ENCODE data around the gene VPS54. TPM values are rescaled to one million over a fixed set of nuclear protein-coding genes. Genes with fewer than 3 reads are reported as not detected.

Gene VPS54
- total RNA-seq, 3 donors from 2014 or later = 26.9 to 39.8 (median 36.7) TPM

DNA sequence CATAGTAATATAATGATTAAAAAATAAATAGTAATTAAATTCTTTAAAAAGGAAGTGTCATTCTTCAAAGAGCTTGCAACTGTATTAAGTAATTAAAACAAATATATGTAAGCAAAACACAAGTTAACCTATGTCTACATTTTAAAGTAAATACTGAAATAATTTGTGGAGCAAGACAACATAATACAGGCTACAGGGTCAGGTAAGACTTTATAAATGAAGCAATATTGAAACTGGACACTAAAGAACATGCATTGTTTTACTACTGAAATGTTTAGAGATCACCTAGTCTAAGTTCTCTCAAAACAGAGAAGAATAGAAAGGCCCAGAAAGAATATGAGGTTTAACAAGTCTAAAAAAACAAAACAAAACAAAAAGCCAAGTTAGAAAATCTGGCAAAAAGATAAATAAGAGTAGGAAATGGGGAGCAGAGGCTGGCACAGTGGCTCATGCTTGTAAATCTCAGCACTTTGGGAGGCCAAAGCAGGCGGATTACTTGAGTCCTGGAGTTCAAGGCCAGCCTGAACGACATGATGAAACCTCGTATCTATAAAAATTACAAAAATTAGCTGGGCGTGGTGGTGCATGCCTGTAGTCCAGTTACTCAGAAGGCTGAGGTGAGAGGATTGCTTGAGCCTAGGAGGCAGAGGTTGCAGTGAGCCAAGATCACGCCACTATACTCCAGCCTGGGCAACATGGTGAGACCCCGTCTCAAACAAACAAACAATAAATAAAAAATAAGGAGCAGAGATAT, 34.4 kb downstream of the VPS54 start:
- intact Hi-C loops (cut with DNase I; ENCODE audit: low total_unique reads) = no loop called here
- H3K27me3 ChIP-seq = no peaks in the 10 kb centered on the region
- H3K27ac ChIP-seq = no peak overlapping the region
- no peaks in the 10 kb centered on the region for H3K9me3 ChIP-seq
- no peaks in the 10 kb centered on the region for H3K4me1 ChIP-seq
- no peak overlapping the region for H3K4me3 ChIP-seq
- peaks cover 10% of the 10 kb centered on the region for H3K36me3 ChIP-seq
- TF ChIP-seq, protein P1, sequence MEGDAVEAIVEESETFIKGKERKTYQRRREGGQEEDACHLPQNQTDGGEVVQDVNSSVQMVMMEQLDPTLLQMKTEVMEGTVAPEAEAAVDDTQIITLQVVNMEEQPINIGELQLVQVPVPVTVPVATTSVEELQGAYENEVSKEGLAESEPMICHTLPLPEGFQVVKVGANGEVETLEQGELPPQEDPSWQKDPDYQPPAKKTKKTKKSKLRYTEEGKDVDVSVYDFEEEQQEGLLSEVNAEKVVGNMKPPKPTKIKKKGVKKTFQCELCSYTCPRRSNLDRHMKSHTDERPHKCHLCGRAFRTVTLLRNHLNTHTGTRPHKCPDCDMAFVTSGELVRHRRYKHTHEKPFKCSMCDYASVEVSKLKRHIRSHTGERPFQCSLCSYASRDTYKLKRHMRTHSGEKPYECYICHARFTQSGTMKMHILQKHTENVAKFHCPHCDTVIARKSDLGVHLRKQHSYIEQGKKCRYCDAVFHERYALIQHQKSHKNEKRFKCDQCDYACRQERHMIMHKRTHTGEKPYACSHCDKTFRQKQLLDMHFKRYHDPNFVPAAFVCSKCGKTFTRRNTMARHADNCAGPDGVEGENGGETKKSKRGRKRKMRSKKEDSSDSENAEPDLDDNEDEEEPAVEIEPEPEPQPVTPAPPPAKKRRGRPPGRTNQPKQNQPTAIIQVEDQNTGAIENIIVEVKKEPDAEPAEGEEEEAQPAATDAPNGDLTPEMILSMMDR (IDR thresholded peaks at IDR 0.05) = no peak
- no peak for TF ChIP-seq POLR2AphosphoS5 (IDR thresholded peaks at IDR 0.05)
- TF ChIP-seq POLR2A (IDR thresholded peaks at IDR 0.05) = no peak
- DNase-seq (ENCODE audit: low spot score in 2 of 2) = no peak

DNA sequence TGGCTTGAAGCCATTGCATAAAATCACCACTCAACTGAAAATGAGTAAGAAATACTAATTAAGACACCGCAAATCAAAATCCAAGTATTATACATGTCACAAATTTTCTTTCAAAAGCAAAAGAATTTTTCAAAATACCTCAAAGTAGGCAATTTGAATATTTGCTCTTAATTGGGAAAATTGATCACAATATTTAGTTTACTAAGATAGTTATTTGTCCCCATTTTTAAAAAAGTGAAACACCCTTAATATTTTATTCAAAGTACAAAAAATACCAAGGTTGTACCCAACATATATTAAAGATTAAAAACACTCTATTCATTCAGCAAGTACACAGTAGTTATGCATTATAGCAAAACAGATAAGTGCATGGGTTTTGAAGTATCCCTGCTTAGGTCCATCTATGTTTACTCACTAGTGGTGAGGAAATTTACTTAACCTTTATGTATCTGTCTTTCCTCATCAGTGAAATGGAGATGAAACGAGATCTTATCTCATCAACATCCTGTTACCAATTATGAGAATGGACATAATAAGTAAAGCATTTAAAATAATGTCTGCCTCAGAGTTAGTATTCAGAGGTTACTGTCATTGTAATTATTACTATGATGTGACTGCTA, 35.1 kb downstream of the VPS54 start:
- no peak for DNase-seq (ENCODE audit: low spot score in 2 of 2)
- Histone ChIP-seq H3K4me3 (no peak overlapping the region), H3K36me3 (peaks cover 13% of the 10 kb centered on the region), H3K27ac (no peak overlapping the region), H3K4me1 (no peaks in the 10 kb centered on the region), H3K27me3 (no peaks in the 10 kb centered on the region), H3K9me3 (no peaks in the 10 kb centered on the region)
- intact Hi-C loops (cut with DNase I; ENCODE audit: low total_unique reads) = no loop called here
- no peak for TF ChIP-seq POLR2AphosphoS5 (IDR thresholded peaks at IDR 0.05)
- TF ChIP-seq POLR2A (IDR thresholded peaks at IDR 0.05) = no peak
- TF ChIP-seq, protein P1 (IDR thresholded peaks at IDR 0.05) = no peak

DNA sequence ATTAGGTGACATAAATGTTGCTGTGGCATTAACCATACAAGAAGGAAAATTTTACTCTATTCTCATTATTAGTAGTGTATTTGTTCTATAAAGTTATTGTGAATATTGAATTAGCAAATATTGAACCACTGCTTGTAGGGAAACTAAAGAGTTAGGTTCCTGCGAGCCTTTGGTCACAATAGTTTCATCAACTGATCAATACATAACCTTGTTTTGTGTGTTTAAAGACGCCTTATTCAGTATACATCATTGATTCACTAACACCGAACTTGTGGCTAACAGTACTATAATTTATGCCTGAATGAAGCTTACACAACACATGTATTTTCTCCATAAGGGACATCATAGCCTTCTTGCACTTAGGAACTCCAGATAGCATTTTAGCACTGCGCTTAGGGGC, 36.9 kb downstream of the VPS54 start:
- Histone ChIP-seq H3K27me3 (no peaks in the 10 kb centered on the region), H3K9me3 (no peaks in the 10 kb centered on the region), H3K4me1 (no peaks in the 10 kb centered on the region), H3K36me3 (peaks cover 13% of the 10 kb centered on the region), H3K27ac (no peak overlapping the region), H3K4me3 (no peak overlapping the region)
- intact Hi-C loops (cut with DNase I; ENCODE audit: low total_unique reads) = no loop called here
- TF ChIP-seq POLR2AphosphoS5 (IDR thresholded peaks at IDR 0.05) (no peak), POLR2A (IDR thresholded peaks at IDR 0.05) (no peak)
- TF ChIP-seq, protein P1 (IDR thresholded peaks at IDR 0.05) = no peak
- no peak for DNase-seq (ENCODE audit: low spot score in 2 of 2)

DNA sequence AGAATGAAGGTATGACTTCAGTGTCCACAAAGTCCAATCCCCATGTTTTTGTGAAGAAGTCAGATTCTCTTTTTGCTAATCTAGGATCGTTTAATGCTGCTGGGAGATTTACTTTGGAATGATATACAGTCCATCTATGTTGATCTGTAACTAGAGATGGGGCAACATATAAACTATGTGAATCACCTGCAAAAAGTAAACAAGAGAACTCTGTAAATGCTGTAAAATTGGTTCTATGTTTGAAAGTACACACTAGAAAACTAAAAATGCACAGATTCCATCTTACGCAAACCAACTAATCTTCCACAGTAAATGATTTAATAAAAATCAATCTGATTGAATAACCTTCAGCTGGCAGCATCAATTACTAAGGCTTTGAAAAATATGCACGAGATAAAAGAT, 37.5 kb downstream of the VPS54 start:
- Histone ChIP-seq H3K27me3 (no peaks in the 10 kb centered on the region), H3K4me1 (no peaks in the 10 kb centered on the region), H3K27ac (no peak overlapping the region), H3K36me3 (peaks cover 13% of the 10 kb centered on the region), H3K9me3 (no peaks in the 10 kb centered on the region), H3K4me3 (no peak overlapping the region)
- DNase-seq (ENCODE audit: low spot score in 2 of 2) = no peak
- TF ChIP-seq POLR2AphosphoS5 (IDR thresholded peaks at IDR 0.05) (no peak), POLR2A (IDR thresholded peaks at IDR 0.05) (no peak)
- TF ChIP-seq, protein P1 (IDR thresholded peaks at IDR 0.05) = no peak
- intact Hi-C loops (cut with DNase I; ENCODE audit: low total_unique reads) = no loop called here

DNA sequence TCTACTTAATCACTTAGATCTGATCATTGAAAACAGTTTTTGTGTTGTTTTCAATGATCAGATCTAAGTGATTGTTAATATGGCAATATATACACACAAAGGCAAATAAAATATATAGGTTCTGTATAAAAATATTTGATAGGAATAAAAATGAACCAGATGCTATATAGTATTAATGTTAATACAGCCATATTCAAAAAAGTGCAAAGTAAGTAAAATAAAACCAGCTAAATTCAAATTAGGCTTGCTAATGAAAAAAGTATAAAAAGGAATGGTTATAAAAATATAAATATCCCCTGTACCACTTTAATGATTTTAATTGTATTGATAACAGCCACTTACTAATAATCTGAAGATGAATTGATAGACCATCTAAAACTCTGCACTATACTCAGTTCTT, 38.4 kb downstream of the VPS54 start:
- no peak for DNase-seq (ENCODE audit: low spot score in 2 of 2)
- intact Hi-C loops (cut with DNase I; ENCODE audit: low total_unique reads) = no loop called here
- Histone ChIP-seq H3K27me3 (no peaks in the 10 kb centered on the region), H3K4me3 (no peak overlapping the region), H3K36me3 (peaks cover 13% of the 10 kb centered on the region), H3K4me1 (no peaks in the 10 kb centered on the region), H3K9me3 (no peaks in the 10 kb centered on the region), H3K27ac (no peak overlapping the region)
- TF ChIP-seq, protein P1 (IDR thresholded peaks at IDR 0.05) = no peak
- TF ChIP-seq POLR2A (IDR thresholded peaks at IDR 0.05) = no peak
- no peak for TF ChIP-seq POLR2AphosphoS5 (IDR thresholded peaks at IDR 0.05)
